ENCODE results near the gene SPDL1. TPM values are rescaled to one million over a fixed set of nuclear protein-coding genes. Genes with fewer than 3 reads are reported as not detected.

Gene SPDL1
- total RNA-seq, 3 donors from 2014 or later: 4.5 to 12.5 (median 5.8) TPM

GRCh38 chr5:169549453-169550100 lies 34.0 kb upstream of the SPDL1 start:
- H3K4me1 ChIP-seq (ENCODE audit: low read depth): no peaks in the 10 kb centered on the region
- intact Hi-C loops (cut with DNase I, micrococcal nuclease): loop anchor here in 1 of 2 donors (10.0 kb wide), 1 partner anchor 565 kb away; no protein-coding TSS in a partner anchor
- no peaks in the 10 kb centered on the region for H3K36me3 ChIP-seq (ENCODE audit: low read depth)
- ATAC-seq (no peak), DNase-seq (no peak)
- no peak overlapping the region for H3K4me3 ChIP-seq
- no peaks in the 10 kb centered on the region for H3K9me3 ChIP-seq
- TF ChIP-seq CTCF (IDR thresholded peaks at IDR 0.05): no peak

- ATAC-seq: no peak
- H3K9me3 ChIP-seq: no peaks in the 10 kb centered on the region
- no peak for DNase-seq
- no peak for TF ChIP-seq CTCF (IDR thresholded peaks at IDR 0.05)
- H3K4me1 ChIP-seq (ENCODE audit: low read depth): no peaks in the 10 kb centered on the region
- no peak overlapping the region for H3K4me3 ChIP-seq
- no peaks in the 10 kb centered on the region for H3K36me3 ChIP-seq (ENCODE audit: low read depth)
- intact Hi-C loops (cut with DNase I, micrococcal nuclease): loop anchor here in 1 of 2 donors (10.0 kb wide), 1 partner anchor 565 kb away; no protein-coding TSS in a partner anchor
Observed at GRCh38 chr5:169550227-169550626, 33.3 kb upstream of the SPDL1 start.

GRCh38 chr5:169551146-169551545 lies 32.4 kb upstream of the SPDL1 start:
- Histone ChIP-seq H3K4me3 (no peak overlapping the region), H3K36me3 (ENCODE audit: low read depth) (no peaks in the 10 kb centered on the region), H3K4me1 (ENCODE audit: low read depth) (no peaks in the 10 kb centered on the region), H3K9me3 (no peaks in the 10 kb centered on the region)
- no peak for DNase-seq
- intact Hi-C loops (cut with DNase I, micrococcal nuclease): loop anchor here in 1 of 2 donors (10.0 kb wide), 1 partner anchor 566 kb away; no protein-coding TSS in a partner anchor
- no peak for TF ChIP-seq CTCF (IDR thresholded peaks at IDR 0.05)
- no peak for ATAC-seq

- no peaks in the 10 kb centered on the region for H3K4me1 ChIP-seq (ENCODE audit: low read depth)
- ATAC-seq: no peak
- no peaks in the 10 kb centered on the region for H3K9me3 ChIP-seq
- no peak for TF ChIP-seq CTCF (IDR thresholded peaks at IDR 0.05)
- H3K36me3 ChIP-seq (ENCODE audit: low read depth): no peaks in the 10 kb centered on the region
- DNase-seq: no peak
- intact Hi-C loops (cut with DNase I, micrococcal nuclease): loop anchor here in 1 of 2 donors (10.0 kb wide), 1 partner anchor 567 kb away; no protein-coding TSS in a partner anchor
- no peak overlapping the region for H3K4me3 ChIP-seq
Observed at GRCh38 chr5:169551696-169552095, 31.9 kb upstream of the SPDL1 start.

GRCh38 chr5:169554251-169554650 lies 29.3 kb upstream of the SPDL1 start:
- no peak for ATAC-seq
- Histone ChIP-seq H3K9me3 (no peaks in the 10 kb centered on the region), H3K36me3 (ENCODE audit: low read depth) (no peaks in the 10 kb centered on the region), H3K4me3 (no peak overlapping the region), H3K4me1 (ENCODE audit: low read depth) (no peaks in the 10 kb centered on the region)
- intact Hi-C loops (cut with DNase I, micrococcal nuclease): loop anchor here in 1 of 2 donors (10.0 kb wide), 1 partner anchor 569 kb away; no protein-coding TSS in a partner anchor
- no peak for DNase-seq
- no peak for TF ChIP-seq CTCF (IDR thresholded peaks at IDR 0.05)
